ENCODE results near the gene ADCYAP1.

ADCYAP1 gene

DNA sequence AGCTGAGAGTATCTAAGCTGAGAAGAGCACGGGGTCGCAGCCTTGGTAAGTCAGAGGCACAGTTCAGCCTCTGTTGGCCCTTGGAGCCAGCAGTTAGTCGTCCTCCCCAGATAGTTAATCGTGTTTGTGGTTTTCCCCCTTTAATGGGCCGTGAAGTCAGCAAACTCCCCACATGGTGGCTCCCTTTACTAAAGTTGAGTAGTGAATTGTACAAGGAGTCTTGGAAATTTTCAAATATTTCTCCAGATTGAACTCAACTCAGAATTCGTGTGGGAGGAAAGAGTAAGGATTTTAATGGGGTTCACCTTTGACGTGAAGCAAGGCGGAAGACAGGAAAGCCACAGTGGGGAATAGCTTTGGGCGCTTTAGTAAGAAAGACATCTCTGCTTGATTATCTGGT is 2.4 kb upstream of the ADCYAP1 start:
- TF ChIP-seq ZNF8 (CRISPR knock-in tag; IDR thresholded peaks at IDR 0.05) (no peak), SNAI2 (CRISPR knock-in tag; IDR thresholded peaks at IDR 0.05) (no peak), ZNF70 (CRISPR knock-in tag; IDR thresholded peaks at IDR 0.05) (no peak), TOX (CRISPR knock-in tag; IDR thresholded peaks at IDR 0.05; ENCODE audit: borderline replicate concordance) (no peak), ESRRG (CRISPR knock-in tag; IDR thresholded peaks at IDR 0.05) (no peak), ZFP3 (CRISPR knock-in tag; IDR thresholded peaks at IDR 0.05) (no peak), ZC3H10 (CRISPR knock-in tag; IDR thresholded peaks at IDR 0.05) (no peak), PPARA (CRISPR knock-in tag; IDR thresholded peaks at IDR 0.05; ENCODE audit: borderline replicate concordance) (no peak), GLIS3 (CRISPR knock-in tag; IDR thresholded peaks at IDR 0.05) (no peak)
- TF ChIP-seq, protein P1, sequence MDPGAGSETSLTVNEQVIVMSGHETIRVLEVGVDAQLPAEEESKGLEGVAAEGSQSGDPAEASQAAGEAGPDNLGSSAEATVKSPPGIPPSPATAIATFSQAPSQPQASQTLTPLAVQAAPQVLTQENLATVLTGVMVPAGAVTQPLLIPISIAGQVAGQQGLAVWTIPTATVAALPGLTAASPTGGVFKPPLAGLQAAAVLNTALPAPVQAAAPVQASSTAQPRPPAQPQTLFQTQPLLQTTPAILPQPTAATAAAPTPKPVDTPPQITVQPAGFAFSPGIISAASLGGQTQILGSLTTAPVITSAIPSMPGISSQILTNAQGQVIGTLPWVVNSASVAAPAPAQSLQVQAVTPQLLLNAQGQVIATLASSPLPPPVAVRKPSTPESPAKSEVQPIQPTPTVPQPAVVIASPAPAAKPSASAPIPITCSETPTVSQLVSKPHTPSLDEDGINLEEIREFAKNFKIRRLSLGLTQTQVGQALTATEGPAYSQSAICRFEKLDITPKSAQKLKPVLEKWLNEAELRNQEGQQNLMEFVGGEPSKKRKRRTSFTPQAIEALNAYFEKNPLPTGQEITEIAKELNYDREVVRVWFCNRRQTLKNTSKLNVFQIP (CRISPR knock-in tag; IDR thresholded peaks at IDR 0.05; ENCODE audit: borderline replicate concordance, low read depth): no peak
- TF ChIP-seq, protein P2, sequence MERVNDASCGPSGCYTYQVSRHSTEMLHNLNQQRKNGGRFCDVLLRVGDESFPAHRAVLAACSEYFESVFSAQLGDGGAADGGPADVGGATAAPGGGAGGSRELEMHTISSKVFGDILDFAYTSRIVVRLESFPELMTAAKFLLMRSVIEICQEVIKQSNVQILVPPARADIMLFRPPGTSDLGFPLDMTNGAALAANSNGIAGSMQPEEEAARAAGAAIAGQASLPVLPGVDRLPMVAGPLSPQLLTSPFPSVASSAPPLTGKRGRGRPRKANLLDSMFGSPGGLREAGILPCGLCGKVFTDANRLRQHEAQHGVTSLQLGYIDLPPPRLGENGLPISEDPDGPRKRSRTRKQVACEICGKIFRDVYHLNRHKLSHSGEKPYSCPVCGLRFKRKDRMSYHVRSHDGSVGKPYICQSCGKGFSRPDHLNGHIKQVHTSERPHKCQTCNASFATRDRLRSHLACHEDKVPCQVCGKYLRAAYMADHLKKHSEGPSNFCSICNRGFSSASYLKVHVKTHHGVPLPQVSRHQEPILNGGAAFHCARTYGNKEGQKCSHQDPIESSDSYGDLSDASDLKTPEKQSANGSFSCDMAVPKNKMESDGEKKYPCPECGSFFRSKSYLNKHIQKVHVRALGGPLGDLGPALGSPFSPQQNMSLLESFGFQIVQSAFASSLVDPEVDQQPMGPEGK (CRISPR knock-in tag; IDR thresholded peaks at IDR 0.05; ENCODE audit: borderline replicate concordance): no peak
- TF ChIP-seq, protein P3, sequence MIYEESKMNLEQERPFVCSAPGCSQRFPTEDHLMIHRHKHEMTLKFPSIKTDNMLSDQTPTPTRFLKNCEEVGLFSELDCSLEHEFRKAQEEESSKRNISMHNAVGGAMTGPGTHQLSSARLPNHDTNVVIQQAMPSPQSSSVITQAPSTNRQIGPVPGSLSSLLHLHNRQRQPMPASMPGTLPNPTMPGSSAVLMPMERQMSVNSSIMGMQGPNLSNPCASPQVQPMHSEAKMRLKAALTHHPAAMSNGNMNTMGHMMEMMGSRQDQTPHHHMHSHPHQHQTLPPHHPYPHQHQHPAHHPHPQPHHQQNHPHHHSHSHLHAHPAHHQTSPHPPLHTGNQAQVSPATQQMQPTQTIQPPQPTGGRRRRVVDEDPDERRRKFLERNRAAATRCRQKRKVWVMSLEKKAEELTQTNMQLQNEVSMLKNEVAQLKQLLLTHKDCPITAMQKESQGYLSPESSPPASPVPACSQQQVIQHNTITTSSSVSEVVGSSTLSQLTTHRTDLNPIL (CRISPR knock-in tag; IDR thresholded peaks at IDR 0.05; ENCODE audit: low read depth): no peak
- no peak for ATAC-seq

DNA sequence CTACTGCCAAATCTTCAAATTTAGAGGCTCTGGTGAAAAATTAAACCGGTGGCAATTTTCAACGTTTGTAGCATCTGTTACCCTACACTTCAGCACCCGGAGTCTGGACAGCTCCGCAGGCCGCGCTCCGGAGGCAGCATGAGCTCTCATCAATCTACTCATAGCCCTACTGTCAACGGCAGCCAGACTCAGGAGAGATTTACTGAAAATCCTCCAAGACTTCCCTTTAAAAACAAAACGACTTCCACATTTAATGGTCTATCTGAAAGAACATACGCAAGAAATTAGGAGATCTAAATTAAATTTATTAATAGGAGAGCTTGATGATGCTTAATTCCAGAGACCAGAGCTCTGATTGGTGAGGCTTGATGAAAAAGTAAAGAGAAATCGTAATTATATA is 970 bp upstream of the ADCYAP1 start:
- TF ChIP-seq SNAI2 (CRISPR knock-in tag; IDR thresholded peaks at IDR 0.05) (0 out of 2 replicates have a peak, but pooled peaks have one; percentile 38), CSDC2 (CRISPR knock-in tag; IDR thresholded peaks at IDR 0.05) (peak; percentile 74; the same call in 1 of the 2 replicates), ZNF70 (CRISPR knock-in tag; IDR thresholded peaks at IDR 0.05) (no peak), ISL1 (CRISPR knock-in tag; IDR thresholded peaks at IDR 0.05) (0 out of 2 replicates have a peak, but pooled peaks have one; percentile 26), ZNF8 (CRISPR knock-in tag; IDR thresholded peaks at IDR 0.05) (no peak), ZC3H10 (CRISPR knock-in tag; IDR thresholded peaks at IDR 0.05) (no peak), TOX (CRISPR knock-in tag; IDR thresholded peaks at IDR 0.05; ENCODE audit: borderline replicate concordance) (no peak), TCF4 (CRISPR knock-in tag; IDR thresholded peaks at IDR 0.05; ENCODE audit: borderline replicate concordance) (no peak), ZFP3 (CRISPR knock-in tag; IDR thresholded peaks at IDR 0.05) (0 out of 2 replicates have a peak, but pooled peaks have one; percentile 33), ESRRG (CRISPR knock-in tag; IDR thresholded peaks at IDR 0.05) (no peak), ARNTL (CRISPR knock-in tag; IDR thresholded peaks at IDR 0.05; ENCODE audit: borderline replicate concordance, low read depth) (no peak), ZFP30 (CRISPR knock-in tag; IDR thresholded peaks at IDR 0.05) (no peak), GLIS3 (CRISPR knock-in tag; IDR thresholded peaks at IDR 0.05) (no peak)
- TF ChIP-seq, protein P2 (CRISPR knock-in tag; IDR thresholded peaks at IDR 0.05; ENCODE audit: borderline replicate concordance): no peak
- TF ChIP-seq, protein P3 (CRISPR knock-in tag; IDR thresholded peaks at IDR 0.05; ENCODE audit: low read depth): no peak
- TF ChIP-seq, protein P4, sequence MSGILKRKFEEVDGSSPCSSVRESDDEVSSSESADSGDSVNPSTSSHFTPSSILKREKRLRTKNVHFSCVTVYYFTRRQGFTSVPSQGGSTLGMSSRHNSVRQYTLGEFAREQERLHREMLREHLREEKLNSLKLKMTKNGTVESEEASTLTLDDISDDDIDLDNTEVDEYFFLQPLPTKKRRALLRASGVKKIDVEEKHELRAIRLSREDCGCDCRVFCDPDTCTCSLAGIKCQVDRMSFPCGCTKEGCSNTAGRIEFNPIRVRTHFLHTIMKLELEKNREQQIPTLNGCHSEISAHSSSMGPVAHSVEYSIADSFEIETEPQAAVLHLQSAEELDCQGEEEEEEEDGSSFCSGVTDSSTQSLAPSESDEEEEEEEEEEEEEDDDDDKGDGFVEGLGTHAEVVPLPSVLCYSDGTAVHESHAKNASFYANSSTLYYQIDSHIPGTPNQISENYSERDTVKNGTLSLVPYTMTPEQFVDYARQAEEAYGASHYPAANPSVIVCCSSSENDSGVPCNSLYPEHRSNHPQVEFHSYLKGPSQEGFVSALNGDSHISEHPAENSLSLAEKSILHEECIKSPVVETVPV (CRISPR knock-in tag; IDR thresholded peaks at IDR 0.05): no peak
- TF ChIP-seq, protein P1 (CRISPR knock-in tag; IDR thresholded peaks at IDR 0.05; ENCODE audit: borderline replicate concordance, low read depth): no peak
- ATAC-seq: 0 out of 3 replicates have a peak, but pooled peaks have one; percentile 33
